Activated CD8-positive, alpha-beta memory T cell treated with anti-CD3 and anti-CD28 coated beads, Interleukin-2, amount 50 U/mL, for 48 hours (primary cell): ENCODE results near the gene TMEM272.

Experiments used
- DNase-seq: peaks from one replicate; pipeline ENCODE4 v3.0.0-alpha.2; 2020

Gene TMEM272

GRCh38 chr13:51849145-51850101, 4.4 kb upstream of the TMEM272 start:
- DNase-seq = peak; percentile 72

- DNase-seq = no peak
These were observed 3.7 kb upstream of the TMEM272 start for GRCh38 chr13:51848674-51849073.

GRCh38 chr13:51846756-51847155, 1.8 kb upstream of the TMEM272 start:
- no peak for DNase-seq

- DNase-seq = no peak
These were observed 769 bp upstream of the TMEM272 start for GRCh38 chr13:51845574-51846318.

GRCh38 chr13:51843529-51843928, 1.4 kb downstream of the TMEM272 start:
- no peak for DNase-seq

GRCh38 chr13:51841732-51842131, 3.2 kb downstream of the TMEM272 start:
- no peak for DNase-seq

- DNase-seq = no peak
These were observed 4.1 kb downstream of the TMEM272 start for GRCh38 chr13:51840917-51841316.

- no peak for DNase-seq
These were observed 5.1 kb downstream of the TMEM272 start for GRCh38 chr13:51839711-51840540.

GRCh38 chr13:51838240-51838846, 6.6 kb downstream of the TMEM272 start:
- no peak for DNase-seq

GRCh38 chr13:51837016-51837415, 8.0 kb downstream of the TMEM272 start:
- DNase-seq = no peak

GRCh38 chr13:51834581-51835171, 10.3 kb downstream of the TMEM272 start:
- DNase-seq = no peak

GRCh38 chr13:51833980-51834379, 11.0 kb downstream of the TMEM272 start:
- no peak for DNase-seq

GRCh38 chr13:51832471-51833152, 12.4 kb downstream of the TMEM272 start:
- DNase-seq = no peak

GRCh38 chr13:51831519-51831918, 13.5 kb downstream of the TMEM272 start:
- no peak for DNase-seq

- DNase-seq = no peak
These were observed 15.4 kb downstream of the TMEM272 start for GRCh38 chr13:51829568-51829899.

GRCh38 chr13:51828730-51829567, 16.0 kb downstream of the TMEM272 start:
- no peak for DNase-seq

GRCh38 chr13:51827254-51827653, 17.7 kb downstream of the TMEM272 start:
- no peak for DNase-seq

GRCh38 chr13:51826606-51827005, 18.4 kb downstream of the TMEM272 start:
- no peak for DNase-seq

GRCh38 chr13:51825681-51826254, 19.2 kb downstream of the TMEM272 start:
- no peak for DNase-seq

GRCh38 chr13:51825165-51825592, 19.8 kb downstream of the TMEM272 start:
- no peak for DNase-seq
